Body of pancreas (tissue), 4 donors: Measurements from ENCODE around the gene AHCYL1. TPM values are rescaled to one million over a fixed set of nuclear protein-coding genes. Genes with fewer than 3 reads are reported as not detected.

ENCODE experiments used
- ATAC-seq: fragments of 150-250 bp; one replicate; pipeline ENCODE4 v1.9.1; 2016
- DNase-seq, 4 donors: peaks; one replicate each; pipeline ENCODE4 v3.0.0-alpha.2; 2019
- H3K27ac ChIP-seq, 4 donors: fragments of 200-600 bp; sonication (generic); 1 replicate in 3 of 4; 2 replicates in 1 of 4; pipeline versions ENCODE4 v1.5.1 to v1.6.1; 2016 to 2019; ENCODE audit warnings: mild to moderate bottlenecking in 1 of 4, mixed read lengths in 1 of 4, moderate library complexity in 1 of 4
- H3K27me3 ChIP-seq, 2 donors: fragments of 200-600 bp; sonication (generic); one replicate each; pipeline ENCODE4 v1.6.0; 2016; ENCODE audit warnings: mild to moderate bottlenecking in 1 of 2
- H3K36me3 ChIP-seq, 2 donors: fragments of 200-600 bp; sonication (generic); replicated peaks in 1 of 2; 2 replicates each; pipeline ENCODE4 v1.5.1; 2016; ENCODE audit warnings: low read depth in 2 of 2; ENCODE audit not compliant: insufficient read depth in 1 of 2
- H3K4me1 ChIP-seq: fragments of 200-600 bp; sonication (generic); one replicate; pipeline ENCODE4 v1.6.0; 2016
- H3K4me3 ChIP-seq, 2 donors: fragments of 200-600 bp; sonication (generic); 1 replicate in 1 of 2; 2 replicates in 1 of 2; pipeline ENCODE4 v1.5.1; 2016 to 2019
- H3K9me3 ChIP-seq, 3 donors: fragments of 200-600 bp; sonication (generic); 1 replicate in 2 of 3; 2 replicates in 1 of 3; pipeline ENCODE4 v1.5.1; 2016
- POLR2A ChIP-seq, 3 donors: fragments of 450-650 bp; IDR thresholded peaks; one replicate each; pipeline ENCODE4 v1.6.1; 2016; ENCODE audit warnings: antibody characterized with exemption in 3 of 3, mild to moderate bottlenecking in 2 of 3
- whole genome bisulfite sequencing, 2 donors: methylation state at CpG; one replicate each; pipeline ENCODE4 v1.1.5; 2017; 5-methylcytosine and 5-hydroxymethylcytosine counted together
- intact Hi-C: fragments of 100-400 bp; cut with DNase I; formaldehyde crosslinking; loops from one replicate; pipeline ENCODE4 v1.15.1; 2023
- total RNA-seq, 2 donors: library from RNA; depleted of rRNA; stranded (reverse); fragments of >200 nt; gene quantifications; one replicate each; pipeline ENCODE4 v1.1.0, GENCODE V29; 2016
- TF ChIP-seq, protein P1 (sequence below), 7 experiments: fragments of 450-650 bp in 4 of 7; fragments of 200-600 bp in 3 of 7; sonication (generic) in 3 of 7; IDR thresholded peaks; one replicate each; pipeline ENCODE4 v1.5.1; 2016 to 2019; ENCODE audit warnings: antibody characterized with exemption in 7 of 7

Gene AHCYL1
- 10 to 100 TPM; 38.4 to 61.6 TPM for total RNA-seq

GRCh38 chr1:109984456-109985246, at the start of gene AHCYL1:
AHCYL1 (plus strand) TSS chr1:109984765; CDS start chr1:109985053, 288 bp downstream.
- peaks cover 50% of the 10 kb centered on the region for H3K4me1 ChIP-seq
- WGBS, 2 donors = 0 to 2% methylated on average over 12 to 78 of the region's 79 CpGs
- intact Hi-C loops = loop anchor here (5.0 to 10.0 kb wide), 2 partner anchors 207 to 350 kb away; no protein-coding TSS in a partner anchor
- DNase-seq (peak; percentile 100), ATAC-seq (peak; percentile 97)
- H3K9me3 ChIP-seq = no peaks in the 10 kb centered on the region
- no peaks in the 10 kb centered on the region for H3K27me3 ChIP-seq
- no peaks in the 10 kb centered on the region for H3K36me3 ChIP-seq
- H3K4me3 ChIP-seq = peak within 1 kb of the TSS; percentile 39 to 46
- TF ChIP-seq, protein P1, sequence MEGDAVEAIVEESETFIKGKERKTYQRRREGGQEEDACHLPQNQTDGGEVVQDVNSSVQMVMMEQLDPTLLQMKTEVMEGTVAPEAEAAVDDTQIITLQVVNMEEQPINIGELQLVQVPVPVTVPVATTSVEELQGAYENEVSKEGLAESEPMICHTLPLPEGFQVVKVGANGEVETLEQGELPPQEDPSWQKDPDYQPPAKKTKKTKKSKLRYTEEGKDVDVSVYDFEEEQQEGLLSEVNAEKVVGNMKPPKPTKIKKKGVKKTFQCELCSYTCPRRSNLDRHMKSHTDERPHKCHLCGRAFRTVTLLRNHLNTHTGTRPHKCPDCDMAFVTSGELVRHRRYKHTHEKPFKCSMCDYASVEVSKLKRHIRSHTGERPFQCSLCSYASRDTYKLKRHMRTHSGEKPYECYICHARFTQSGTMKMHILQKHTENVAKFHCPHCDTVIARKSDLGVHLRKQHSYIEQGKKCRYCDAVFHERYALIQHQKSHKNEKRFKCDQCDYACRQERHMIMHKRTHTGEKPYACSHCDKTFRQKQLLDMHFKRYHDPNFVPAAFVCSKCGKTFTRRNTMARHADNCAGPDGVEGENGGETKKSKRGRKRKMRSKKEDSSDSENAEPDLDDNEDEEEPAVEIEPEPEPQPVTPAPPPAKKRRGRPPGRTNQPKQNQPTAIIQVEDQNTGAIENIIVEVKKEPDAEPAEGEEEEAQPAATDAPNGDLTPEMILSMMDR (IDR thresholded peaks at IDR 0.05) = peak; percentile 94 to 100 (median 99)
- TF ChIP-seq POLR2A (IDR thresholded peaks at IDR 0.05) = peak; percentile 95 to 99 (median 97)
- H3K27ac ChIP-seq = peak within 1 kb of the TSS; percentile 95 to 98 (median 96)

- ATAC-seq (peak; percentile 65), DNase-seq (peak; percentile 57 to 82 (median 72))
- intact Hi-C loops = no loop called here
- peak overlapping the region; percentile 40 to 79 (median 76) for H3K27ac ChIP-seq
- no peaks in the 10 kb centered on the region for H3K9me3 ChIP-seq
- no peaks in the 10 kb centered on the region for H3K27me3 ChIP-seq
- 27 to 40% methylated on average over 4 of the region's 4 CpGs for WGBS, 2 donors
- no peaks in the 10 kb centered on the region for H3K36me3 ChIP-seq
- H3K4me3 ChIP-seq = no peak overlapping the region
- H3K4me1 ChIP-seq = peaks cover 44% of the 10 kb centered on the region
- TF ChIP-seq POLR2A (IDR thresholded peaks at IDR 0.05) = no peak
- TF ChIP-seq, protein P1 (IDR thresholded peaks at IDR 0.05) = no peak
Observed at GRCh38 chr1:109935451-109935900, 49.1 kb upstream of the AHCYL1 start.

DNA sequence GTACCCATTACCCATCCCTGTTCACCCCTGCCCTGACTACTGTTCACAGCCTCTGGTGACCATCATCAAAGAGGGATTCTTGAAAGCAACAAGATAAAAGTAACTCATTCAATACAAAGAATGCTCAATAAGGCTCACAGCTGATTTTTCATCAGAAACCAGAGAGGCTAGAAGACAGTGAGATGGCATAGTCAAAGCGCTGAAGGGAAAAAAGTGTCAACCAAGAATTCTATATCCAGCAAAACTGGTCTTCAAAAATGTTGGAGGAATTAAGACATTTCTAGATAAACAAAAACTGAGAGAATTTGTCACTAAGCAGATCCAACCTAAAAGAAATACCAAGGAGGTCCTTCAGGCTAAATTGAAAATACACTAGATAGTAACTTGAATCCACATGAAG, 46.8 kb upstream of the AHCYL1 start:
- DNase-seq (no peak), ATAC-seq (no peak)
- peaks cover 33% of the 10 kb centered on the region for H3K4me1 ChIP-seq
- H3K9me3 ChIP-seq = no peaks in the 10 kb centered on the region
- H3K36me3 ChIP-seq = no peaks in the 10 kb centered on the region
- no peaks in the 10 kb centered on the region for H3K27me3 ChIP-seq
- intact Hi-C loops = no loop called here
- H3K27ac ChIP-seq = no peak overlapping the region
- 90 to 97% methylated on average over 1 of the region's 1 CpG for WGBS, 2 donors
- TF ChIP-seq, protein P1 (IDR thresholded peaks at IDR 0.05) = no peak
- no peak for TF ChIP-seq POLR2A (IDR thresholded peaks at IDR 0.05)
- H3K4me3 ChIP-seq = no peak overlapping the region

- Histone ChIP-seq H3K27me3 (no peaks in the 10 kb centered on the region), H3K4me1 (peaks cover 30% of the 10 kb centered on the region), H3K9me3 (no peaks in the 10 kb centered on the region), H3K4me3 (no peak overlapping the region), H3K36me3 (no peaks in the 10 kb centered on the region), H3K27ac (no peak overlapping the region)
- 96 to 100% methylated on average over 2 of the region's 2 CpGs for WGBS, 2 donors
- ATAC-seq (no peak), DNase-seq (no peak)
- TF ChIP-seq POLR2A (IDR thresholded peaks at IDR 0.05) = no peak
- TF ChIP-seq, protein P1 (IDR thresholded peaks at IDR 0.05) = no peak
- intact Hi-C loops = no loop called here
Observed at GRCh38 chr1:109938556-109938955, 46.0 kb upstream of the AHCYL1 start.
